SK-N-SH (cell line): ENCODE measurements around the gene EIF4E1B. TPM values are rescaled to one million over a fixed set of nuclear protein-coding genes. Genes with fewer than 3 reads are reported as not detected.

ENCODE experiments used
- CTCF ChIA-PET: fragments of 300-600, 350-600 bp; formaldehyde crosslinking; extraction: SDS; loops from one replicate; lab custom pipeline; 2021; lab: Yijun Ruan, JAX
- POLR2A ChIA-PET: fragments of 350-600 bp; sonication (Branson Sonifier 250); formaldehyde crosslinking; extraction: SDS; loops from one replicate; lab custom pipeline; 2020; ENCODE audit warnings: antibody characterized with exemption, inconsistent platforms; lab: Yijun Ruan, JAX
- DNase-seq: peaks from one replicate; pipeline ENCODE4 v3.0.0; 2012
- H2AFZ ChIP-seq: fragments of 200-600 bp; sonication (generic); 2 replicates; pipeline ENCODE4 v1.8.1; 2016; ENCODE audit warnings: antibody characterized with exemption, mild to moderate bottlenecking, low read depth
- H3F3A ChIP-seq: fragments of 200-600 bp; sonication (generic); replicated peaks from 2 replicates; pipeline ENCODE3; 2016; ENCODE audit warnings: antibody characterized with exemption, mild to moderate bottlenecking; ENCODE audit not compliant: insufficient read depth
- H3K27ac ChIP-seq, 2 experiments: fragments of 200-500 bp in 1 of 2; fragments of 200-600 bp in 1 of 2; sonication (Bioruptor generic) in 1 of 2; sonication (generic), shearing (Covaris generic) in 1 of 2; 2 replicates each; pipeline versions ENCODE4 v1.5.1 to v1.6.1; 2014 to 2016; ENCODE audit warnings: low read depth in 2 of 2, inconsistent platforms in 1 of 2, low read length in 1 of 2, mild to moderate bottlenecking in 1 of 2, mixed read lengths in 1 of 2
- H3K27me3 ChIP-seq: fragments of 200-600 bp; sonication (generic), shearing (Covaris generic); 2 replicates; pipeline ENCODE4 v1.6.1; 2016; ENCODE audit warnings: mixed run types; ENCODE audit not compliant: insufficient read depth
- H3K36me3 ChIP-seq, 2 experiments: fragments of 200-500 bp in 1 of 2; fragments of 200-600 bp in 1 of 2; sonication (Bioruptor generic) in 1 of 2; sonication (generic) in 1 of 2; replicated peaks in 1 of 2; 2 replicates each; pipeline versions ENCODE3 to v1.5.1; 2014 to 2016; ENCODE audit warnings: low read length in 1 of 2, mild to moderate bottlenecking in 1 of 2; ENCODE audit not compliant: insufficient read depth in 2 of 2, control insufficient read depth in 1 of 2
- H3K4me1 ChIP-seq, 2 experiments: fragments of 200-500 bp in 1 of 2; fragments of 200-600 bp in 1 of 2; sonication (Bioruptor generic) in 1 of 2; sonication (generic), shearing (Covaris generic) in 1 of 2; 2 replicates each; pipeline versions ENCODE4 v1.5.1 to v1.6.1; 2014 to 2016; ENCODE audit warnings: low read depth in 1 of 2, low read length in 1 of 2, mixed run types in 1 of 2; ENCODE audit not compliant: insufficient read depth in 2 of 2, control insufficient read depth in 1 of 2
- H3K4me2 ChIP-seq: fragments of 200-600 bp; sonication (generic), shearing (Covaris generic); 2 replicates; pipeline ENCODE4 v1.6.1; 2017; ENCODE audit warnings: mixed run types
- H3K4me3 ChIP-seq, 2 experiments: fragments of 200-500 bp in 1 of 2; fragments of 200-600 bp in 1 of 2; sonication (Bioruptor generic) in 1 of 2; sonication (generic), shearing (Covaris generic) in 1 of 2; 2 replicates each; pipeline versions ENCODE4 v1.5.1 to v1.8.1; 2014 to 2016; ENCODE audit warnings: low read depth in 2 of 2, inconsistent platforms in 1 of 2, low read length in 1 of 2, mild to moderate bottlenecking in 1 of 2, mixed read lengths in 1 of 2, moderate library complexity in 1 of 2
- H3K79me2 ChIP-seq: fragments of 200-600 bp; sonication (generic); 2 replicates; pipeline ENCODE4 v1.8.1; 2017; ENCODE audit warnings: mild to moderate bottlenecking; ENCODE audit not compliant: insufficient read depth
- H3K9ac ChIP-seq: fragments of 200-600 bp; sonication (generic); 2 replicates; pipeline ENCODE4 v1.6.1; 2017; ENCODE audit warnings: mixed run types
- H3K9me2 ChIP-seq: fragments of 200-600 bp; sonication (generic); 2 replicates; pipeline ENCODE4 v1.6.1; 2017; ENCODE audit warnings: mixed run types
- H3K9me3 ChIP-seq: fragments of 200-600 bp; sonication (generic); 2 replicates; pipeline ENCODE4 v1.6.1; 2017; ENCODE audit warnings: mixed run types, mild to moderate bottlenecking, moderate library complexity
- H4K20me1 ChIP-seq: fragments of 200-600 bp; sonication (generic); 2 replicates; pipeline ENCODE4 v1.6.1; 2017; ENCODE audit warnings: mild to moderate bottlenecking, mixed run types; ENCODE audit not compliant: insufficient read depth
- CHD2 ChIP-seq: fragments of 150-350 bp; IDR thresholded peaks from 2 replicates; pipeline ENCODE4 v1.6.1; 2018; ENCODE audit warnings: low read length; ENCODE audit not compliant: partially characterized antibody
- EP300 ChIP-seq, 2 experiments: IDR thresholded peaks; 2 replicates each; pipeline versions ENCODE4 v1.4.0 to v1.6.1; 2012; ENCODE audit warnings: borderline replicate concordance in 1 of 2, low read depth in 1 of 2, low read length in 1 of 2
- GABPA ChIP-seq: IDR thresholded peaks from 2 replicates; pipeline ENCODE4 v1.4.0; 2012; ENCODE audit warnings: low read depth, mild to moderate bottlenecking
- JUND ChIP-seq: IDR thresholded peaks from 2 replicates; pipeline ENCODE4 v1.4.0; 2012
- SIN3A ChIP-seq: IDR thresholded peaks from 2 replicates; pipeline ENCODE4 v1.6.1; 2012; ENCODE audit warnings: low read depth, mild to moderate bottlenecking, low read length, moderate library complexity, borderline replicate concordance
- TCF12 ChIP-seq: IDR thresholded peaks from 2 replicates; pipeline ENCODE4 v1.4.0; 2012
- WGBS: methylation state at CpG from one replicate; pipeline ENCODE4 v1.1.6; 2017; ENCODE audit warnings: low lambda C conversion rate; 5-methylcytosine and 5-hydroxymethylcytosine counted together
- polyA plus RNA-seq, 3 experiments: library from polyadenylated mRNA; depleted of rRNA; stranded (reverse); fragments of >200 nt; gene quantifications; 2 replicates each; pipeline ENCODE4 v1.2.3, GENCODE V29; 2012
- TF ChIP-seq, protein P1 (sequence below): fragments of 150-350 bp; IDR thresholded peaks from 2 replicates; pipeline ENCODE4 v1.6.1; 2016; ENCODE audit warnings: mild to moderate bottlenecking, low read depth, low read length
- TF ChIP-seq, protein P2 (sequence below): IDR thresholded peaks from 2 replicates; pipeline ENCODE4; 2012
- TF ChIP-seq, protein P3 (sequence below): IDR thresholded peaks from 2 replicates; pipeline ENCODE4 v1.4.0; 2012; ENCODE audit warnings: low read depth
- TF ChIP-seq, protein P4 (sequence below): fragments of 200-600 bp; sonication (generic); IDR thresholded peaks from 2 replicates; pipeline ENCODE4 v1.6.1; 2017; ENCODE audit warnings: antibody characterized with exemption, mild to moderate bottlenecking, moderate library complexity

The EIF4E1B gene
- polyA plus RNA-seq, 1 of the 3 experiments (the other 2 are of a cell fraction), result not detected

DNA sequence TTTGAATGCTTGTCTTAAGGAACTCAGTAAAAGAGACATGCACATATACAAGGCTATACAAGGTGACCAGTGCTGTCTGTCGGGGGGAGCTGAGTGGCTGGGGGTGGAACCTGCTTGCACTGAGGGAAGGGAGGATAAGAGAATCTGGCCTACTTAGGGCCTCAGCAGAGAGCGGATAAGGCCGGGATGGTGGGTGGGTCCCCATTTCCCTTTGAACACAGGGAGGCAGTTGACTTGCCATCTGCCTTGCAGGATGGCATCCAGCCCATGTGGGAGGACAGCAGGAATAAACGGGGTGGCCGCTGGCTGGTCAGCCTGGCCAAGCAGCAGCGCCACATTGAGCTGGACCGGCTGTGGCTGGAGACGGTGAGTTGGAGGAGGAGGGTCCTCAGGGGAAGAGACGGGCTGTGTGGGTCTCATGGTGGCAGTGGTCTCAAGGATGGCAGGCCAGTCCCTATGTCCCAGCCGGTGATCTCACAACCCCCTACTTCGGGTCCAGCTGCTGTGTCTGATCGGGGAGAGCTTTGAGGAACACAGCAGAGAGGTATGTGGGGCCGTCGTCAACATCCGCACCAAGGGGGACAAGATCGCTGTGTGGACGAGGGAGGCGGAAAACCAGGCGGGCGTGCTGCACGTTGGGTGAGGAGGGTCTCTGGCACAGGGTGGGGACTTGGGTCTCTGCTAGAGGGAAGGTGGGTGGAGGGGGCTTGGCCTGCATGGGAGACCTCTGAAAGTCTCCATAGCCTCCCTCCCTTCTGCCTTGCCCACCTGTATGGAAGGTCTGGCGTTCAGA is 14.6 kb downstream of the EIF4E1B start:
- Histone ChIP-seq H3K9me2 (no peaks in the 10 kb centered on the region), H3K27ac (no peak overlapping the region), H3F3A (no peaks in the 10 kb centered on the region), H3K27me3 (no peaks in the 10 kb centered on the region), H3K4me2 (no peak overlapping the region), H2AFZ (no peak overlapping the region), H3K9ac (no peak overlapping the region), H3K9me3 (no peaks in the 10 kb centered on the region), H3K4me1 (peaks cover 4 to 21% of the 10 kb centered on the region in 2 experiments; a peak in 2 of 4 replicates), H3K4me3 (no peak overlapping the region), H3K36me3 (no peaks in the 10 kb centered on the region), H4K20me1 (peaks cover 7% of the 10 kb centered on the region; the same call in 1 of the 2 replicates), H3K79me2 (peaks cover 28% of the 10 kb centered on the region)
- WGBS, result 94% methylated on average over 19 of the region's 22 CpGs
- DNase-seq, result no peak
- POLR2A ChIA-PET, result no interaction called here
- CTCF ChIA-PET, result interaction anchor here (4.3 to 5.8 kb wide), 2 partner anchors 15 to 72 kb away, joined by 26 to 38 read pairs; no protein-coding TSS in a partner anchor
- TF ChIP-seq, protein P1, sequence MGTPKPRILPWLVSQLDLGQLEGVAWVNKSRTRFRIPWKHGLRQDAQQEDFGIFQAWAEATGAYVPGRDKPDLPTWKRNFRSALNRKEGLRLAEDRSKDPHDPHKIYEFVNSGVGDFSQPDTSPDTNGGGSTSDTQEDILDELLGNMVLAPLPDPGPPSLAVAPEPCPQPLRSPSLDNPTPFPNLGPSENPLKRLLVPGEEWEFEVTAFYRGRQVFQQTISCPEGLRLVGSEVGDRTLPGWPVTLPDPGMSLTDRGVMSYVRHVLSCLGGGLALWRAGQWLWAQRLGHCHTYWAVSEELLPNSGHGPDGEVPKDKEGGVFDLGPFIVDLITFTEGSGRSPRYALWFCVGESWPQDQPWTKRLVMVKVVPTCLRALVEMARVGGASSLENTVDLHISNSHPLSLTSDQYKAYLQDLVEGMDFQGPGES, result no peak
- no peak for TF ChIP-seq SIN3A
- no peak for TF ChIP-seq GABPA
- no peak for TF ChIP-seq JUND
- TF ChIP-seq, protein P2, sequence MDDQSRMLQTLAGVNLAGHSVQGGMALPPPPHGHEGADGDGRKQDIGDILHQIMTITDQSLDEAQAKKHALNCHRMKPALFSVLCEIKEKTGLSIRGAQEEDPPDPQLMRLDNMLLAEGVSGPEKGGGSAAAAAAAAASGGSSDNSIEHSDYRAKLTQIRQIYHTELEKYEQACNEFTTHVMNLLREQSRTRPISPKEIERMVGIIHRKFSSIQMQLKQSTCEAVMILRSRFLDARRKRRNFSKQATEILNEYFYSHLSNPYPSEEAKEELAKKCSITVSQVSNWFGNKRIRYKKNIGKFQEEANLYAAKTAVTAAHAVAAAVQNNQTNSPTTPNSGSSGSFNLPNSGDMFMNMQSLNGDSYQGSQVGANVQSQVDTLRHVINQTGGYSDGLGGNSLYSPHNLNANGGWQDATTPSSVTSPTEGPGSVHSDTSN, result no peak
- no peak for TF ChIP-seq EP300 (IDR thresholded peaks at IDR 0.05; ENCODE audit: borderline replicate concordance in 1 of 2, low read depth in 1 of 2, low read length in 1 of 2)
- no peak for TF ChIP-seq CHD2
- TF ChIP-seq, protein P3, sequence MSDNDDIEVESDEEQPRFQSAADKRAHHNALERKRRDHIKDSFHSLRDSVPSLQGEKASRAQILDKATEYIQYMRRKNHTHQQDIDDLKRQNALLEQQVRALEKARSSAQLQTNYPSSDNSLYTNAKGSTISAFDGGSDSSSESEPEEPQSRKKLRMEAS, result no peak
- TF ChIP-seq, protein P4, sequence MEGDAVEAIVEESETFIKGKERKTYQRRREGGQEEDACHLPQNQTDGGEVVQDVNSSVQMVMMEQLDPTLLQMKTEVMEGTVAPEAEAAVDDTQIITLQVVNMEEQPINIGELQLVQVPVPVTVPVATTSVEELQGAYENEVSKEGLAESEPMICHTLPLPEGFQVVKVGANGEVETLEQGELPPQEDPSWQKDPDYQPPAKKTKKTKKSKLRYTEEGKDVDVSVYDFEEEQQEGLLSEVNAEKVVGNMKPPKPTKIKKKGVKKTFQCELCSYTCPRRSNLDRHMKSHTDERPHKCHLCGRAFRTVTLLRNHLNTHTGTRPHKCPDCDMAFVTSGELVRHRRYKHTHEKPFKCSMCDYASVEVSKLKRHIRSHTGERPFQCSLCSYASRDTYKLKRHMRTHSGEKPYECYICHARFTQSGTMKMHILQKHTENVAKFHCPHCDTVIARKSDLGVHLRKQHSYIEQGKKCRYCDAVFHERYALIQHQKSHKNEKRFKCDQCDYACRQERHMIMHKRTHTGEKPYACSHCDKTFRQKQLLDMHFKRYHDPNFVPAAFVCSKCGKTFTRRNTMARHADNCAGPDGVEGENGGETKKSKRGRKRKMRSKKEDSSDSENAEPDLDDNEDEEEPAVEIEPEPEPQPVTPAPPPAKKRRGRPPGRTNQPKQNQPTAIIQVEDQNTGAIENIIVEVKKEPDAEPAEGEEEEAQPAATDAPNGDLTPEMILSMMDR, result no peak
- TF ChIP-seq TCF12, result no peak
